ENCODE measurements around the gene PRM2. TPM values are rescaled to one million over a fixed set of nuclear protein-coding genes. Genes with fewer than 3 reads are reported as not detected.

The PRM2 gene
- total RNA-seq, 5 donors from 2014 or later (not counting 1 experiment from before 2014, with no cell fraction given): not detected

DNA sequence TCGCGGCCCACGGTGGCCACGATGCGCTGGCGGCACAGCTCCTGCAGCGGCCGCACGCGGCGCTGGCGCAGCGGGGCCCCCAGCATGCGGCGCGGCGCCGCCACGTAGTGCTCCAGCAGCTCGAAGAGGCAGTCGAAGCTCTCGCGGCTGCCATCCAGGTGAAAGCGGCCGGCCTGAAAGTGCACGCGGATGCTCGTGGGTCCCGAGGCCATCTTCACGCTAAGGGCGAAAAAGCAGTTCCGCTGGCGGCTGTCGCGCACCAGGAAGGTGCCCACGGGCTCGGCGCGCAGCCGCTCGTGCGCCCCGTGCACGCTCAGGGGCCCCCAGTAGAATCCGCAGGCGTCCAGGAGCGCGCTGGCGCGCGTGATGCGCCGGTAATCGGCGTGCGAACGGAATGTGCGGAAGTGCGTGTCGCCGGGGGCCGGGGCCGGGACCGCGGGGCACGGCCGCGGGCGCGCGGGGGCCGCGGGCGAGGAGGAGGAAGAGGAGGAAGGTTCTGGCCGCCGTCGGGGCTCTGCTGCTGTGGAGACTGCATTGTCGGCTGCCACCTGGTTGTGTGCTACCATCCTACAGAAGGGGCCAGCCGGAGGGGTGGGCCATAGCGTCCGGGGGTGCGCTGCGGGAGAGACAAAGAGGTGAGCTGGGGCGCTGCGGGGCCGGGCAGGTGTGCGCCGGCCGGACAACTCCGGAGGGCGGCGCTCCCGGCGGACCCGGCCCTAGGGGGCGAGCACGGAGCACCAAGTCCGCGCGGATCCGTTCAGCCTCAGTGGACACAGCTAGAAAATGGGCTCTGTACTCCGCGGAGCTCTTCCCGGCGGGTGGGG lies 21.2 kb downstream of the PRM2 start:
- under 1% methylated on average over 105 of the region's 105 CpGs for WGBS (ENCODE audit: insufficient coverage)
- Mint-ChIP-seq H3K4me1 (peaks cover 61 to 70% (median 64%) of the 10 kb centered on the region in 3 donors), H3K9me3 (no peaks in the 10 kb centered on the region), H3K27me3 (no peaks in the 10 kb centered on the region), H3K4me3 (peak overlapping the region; percentile 81 to 92 (median 83)), H3K36me3 (peaks cover 19% of the 10 kb centered on the region), H3K27ac (peak overlapping the region; percentile 80 to 81)
- CTCF ChIA-PET: interaction anchor here (0.6 to 3.1 kb wide), 15 partner anchors 8 to 313 kb away, joined by 3 to 30 read pairs (median 4); partner anchors contain the start of gene DEXI (in 1 of the 2)
- H3K4me1 ChIP-seq (ENCODE audit: control insufficient read depth in 1 of 2, extremely low read depth in 1 of 2, insufficient read depth in 2 of 2, low read length in 2 of 2): peaks cover 41 to 66% of the 10 kb centered on the region in 2 experiments
- no peaks in the 10 kb centered on the region for H3K36me3 ChIP-seq (ENCODE audit: control insufficient read depth in 2 of 2, extremely low read depth in 1 of 2, insufficient read depth in 1 of 2, low read length in 1 of 2)
- H3K4me3 ChIP-seq (ENCODE audit: control insufficient read depth in 1 of 2, extremely low read depth in 1 of 2, low read length in 1 of 2): peak overlapping the region; percentile 62 to 64
- DNase-seq (peak; percentile 56 to 86 (median 77)), ATAC-seq (replicated peaks in 1 of 4) (peak; percentile 32 to 39 (median 38))
- POLR2A ChIA-PET: interaction anchor here (0.6 to 1.9 kb wide), 15 partner anchors 22 to 542 kb away, joined by 3 to 19 read pairs (median 4); no protein-coding TSS in a partner anchor
- H3K27me3 ChIP-seq (replicated peaks in 1 of 2; ENCODE audit: control insufficient read depth in 2 of 2, extremely low read depth in 1 of 2, insufficient read depth in 2 of 2, low read length in 1 of 2): no peaks in the 10 kb centered on the region
- H3K9me3 ChIP-seq: no peaks in the 10 kb centered on the region
- peak overlapping the region; percentile 48 for H3K27ac ChIP-seq (ENCODE audit: low read length)

GRCh38 chr16:11253995-11254912 lies 22.0 kb downstream of the PRM2 start:
- ATAC-seq (replicated peaks in 1 of 4): peak in 1 of 4 experiments; percentile 0
- WGBS (ENCODE audit: insufficient coverage): 7% methylated on average over 16 of the region's 29 CpGs
- no peaks in the 10 kb centered on the region for H3K9me3 ChIP-seq
- no peaks in the 10 kb centered on the region for H3K27me3 Mint-ChIP-seq
- H3K4me1 Mint-ChIP-seq: peaks cover 57 to 63% (median 59%) of the 10 kb centered on the region in 3 donors
- peak overlapping the region; percentile 81 to 92 (median 87) for H3K4me3 Mint-ChIP-seq
- peak overlapping the region; percentile 62 to 64 for H3K4me3 ChIP-seq (ENCODE audit: control insufficient read depth in 1 of 2, extremely low read depth in 1 of 2, low read length in 1 of 2)
- peak overlapping the region; percentile 92 for H3K27ac Mint-ChIP-seq
- H3K36me3 Mint-ChIP-seq: peaks cover 19% of the 10 kb centered on the region
- no peaks in the 10 kb centered on the region for H3K9me3 Mint-ChIP-seq
- peak overlapping the region; percentile 24 for H3K27ac ChIP-seq (ENCODE audit: low read length)
- H3K4me1 ChIP-seq (ENCODE audit: control insufficient read depth in 1 of 2, extremely low read depth in 1 of 2, insufficient read depth in 2 of 2, low read length in 2 of 2): peaks cover 41 to 64% of the 10 kb centered on the region in 2 experiments
- ChIA-PET CTCF (interaction anchor here (0.6 to 3.1 kb wide), 10 partner anchors 9 to 312 kb away, joined by 3 to 30 read pairs (median 4); partner anchors contain the start of gene DEXI (in 1 of the 2)), POLR2A (interaction anchor here (0.7 to 0.8 kb wide), 4 partner anchors 21 to 543 kb away, joined by 3 to 4 read pairs (median 3); no protein-coding TSS in a partner anchor)
- no peaks in the 10 kb centered on the region for H3K27me3 ChIP-seq (replicated peaks in 1 of 2; ENCODE audit: control insufficient read depth in 2 of 2, extremely low read depth in 1 of 2, insufficient read depth in 2 of 2, low read length in 1 of 2)
- DNase-seq: peak in 3 of 35 experiments; percentile 18 to 33 (median 30)
- no peaks in the 10 kb centered on the region for H3K36me3 ChIP-seq (ENCODE audit: control insufficient read depth in 2 of 2, extremely low read depth in 1 of 2, insufficient read depth in 1 of 2, low read length in 1 of 2)

GRCh38 chr16:11253009-11253994 lies 23.0 kb downstream of the PRM2 start:
- Mint-ChIP-seq H3K36me3 (peaks cover 19% of the 10 kb centered on the region), H3K4me1 (peaks cover 49 to 58% (median 53%) of the 10 kb centered on the region in 3 donors), H3K4me3 (peak overlapping the region; percentile 81 to 92 (median 87)), H3K27ac (peak overlapping the region; percentile 92), H3K27me3 (no peaks in the 10 kb centered on the region), H3K9me3 (no peaks in the 10 kb centered on the region)
- 60% methylated on average over 1 of the region's 5 CpGs for WGBS (ENCODE audit: insufficient coverage)
- CTCF ChIA-PET: interaction anchor here in 1 of 2 donors (0.6 to 3.1 kb wide), 4 partner anchors 20 to 45 kb away, joined by 4 to 30 read pairs (median 7); no protein-coding TSS in a partner anchor
- POLR2A ChIA-PET: no interaction called here
- DNase-seq (peak in 31 of 35 experiments; percentile 24 to 71 (median 44)), ATAC-seq (replicated peaks in 1 of 4) (no peak)
- Histone ChIP-seq H3K27me3 (replicated peaks in 1 of 2; ENCODE audit: control insufficient read depth in 2 of 2, extremely low read depth in 1 of 2, insufficient read depth in 2 of 2, low read length in 1 of 2) (no peaks in the 10 kb centered on the region), H3K36me3 (ENCODE audit: control insufficient read depth in 2 of 2, extremely low read depth in 1 of 2, insufficient read depth in 1 of 2, low read length in 1 of 2) (no peaks in the 10 kb centered on the region), H3K4me1 (ENCODE audit: control insufficient read depth in 1 of 2, extremely low read depth in 1 of 2, insufficient read depth in 2 of 2, low read length in 2 of 2) (peaks cover 37 to 54% of the 10 kb centered on the region in 2 experiments), H3K27ac (ENCODE audit: low read length) (no peak overlapping the region), H3K9me3 (no peaks in the 10 kb centered on the region), H3K4me3 (ENCODE audit: control insufficient read depth in 1 of 2, extremely low read depth in 1 of 2, low read length in 1 of 2) (peak overlapping the region; percentile 62 to 64)

- ChIA-PET CTCF (interaction anchor here in 1 of 2 donors (0.6 to 1.7 kb wide), 5 partner anchors 19 to 288 kb away, joined by 3 to 10 read pairs (median 4); no protein-coding TSS in a partner anchor), POLR2A (interaction anchor here (0.9 to 1.0 kb wide), 3 partner anchors 27 to 46 kb away, joined by 3 to 5 read pairs (median 3); no protein-coding TSS in a partner anchor)
- Histone ChIP-seq H3K27me3 (replicated peaks in 1 of 2; ENCODE audit: control insufficient read depth in 2 of 2, extremely low read depth in 1 of 2, insufficient read depth in 2 of 2, low read length in 1 of 2) (no peaks in the 10 kb centered on the region), H3K36me3 (ENCODE audit: control insufficient read depth in 2 of 2, extremely low read depth in 1 of 2, insufficient read depth in 1 of 2, low read length in 1 of 2) (no peaks in the 10 kb centered on the region), H3K4me1 (ENCODE audit: control insufficient read depth in 1 of 2, extremely low read depth in 1 of 2, insufficient read depth in 2 of 2, low read length in 2 of 2) (peaks cover 33 to 46% of the 10 kb centered on the region in 2 experiments), H3K9me3 (no peaks in the 10 kb centered on the region), H3K4me3 (ENCODE audit: control insufficient read depth in 1 of 2, extremely low read depth in 1 of 2, low read length in 1 of 2) (peak overlapping the region; percentile 11 to 44), H3K27ac (ENCODE audit: low read length) (peak overlapping the region; percentile 61)
- Mint-ChIP-seq H3K4me1 (peaks cover 43 to 52% (median 47%) of the 10 kb centered on the region in 3 donors), H3K4me3 (peak overlapping the region; percentile 81 to 92 (median 87)), H3K27me3 (no peaks in the 10 kb centered on the region), H3K9me3 (no peaks in the 10 kb centered on the region), H3K27ac (peak overlapping the region; percentile 92), H3K36me3 (peaks cover 19% of the 10 kb centered on the region)
- 95% methylated on average over 4 of the region's 8 CpGs for WGBS (ENCODE audit: insufficient coverage)
- ATAC-seq (replicated peaks in 1 of 4): no peak
- peak in 2 of 35 experiments; percentile 21 to 27 for DNase-seq
Measured at GRCh38 chr16:11252482-11252931, 23.8 kb downstream of the PRM2 start.
